ENCODE results near the gene SCGB2B2.

GRCh38 chr19:34669305-34669704 is 7.7 kb downstream of the SCGB2B2 start:
- no peak for TF ChIP-seq CTCF (IDR thresholded peaks at IDR 0.05)
- no peak for TF ChIP-seq EP300 (IDR thresholded peaks at IDR 0.05)
- TF ChIP-seq POLR2A (IDR thresholded peaks at IDR 0.05): no peak
- no peak for TF ChIP-seq POLR2AphosphoS5 (IDR thresholded peaks at IDR 0.05)

Measured in sigmoid colon (tissue), 4 donors.